Neural progenitor cell (in vitro differentiated cells): ENCODE measurements around the gene DPYD.

Source experiments
- CTCF ChIP-seq: fragments of 200-600 bp; sonication (generic); IDR thresholded peaks from 2 replicates; pipeline ENCODE4 v1.5.1; 2017; ENCODE audit warnings: antibody characterized with exemption, mild to moderate bottlenecking
- EZH2 ChIP-seq: fragments of 200-600 bp; sonication (generic); IDR thresholded peaks from 2 replicates; pipeline ENCODE4 v1.6.1; 2017; ENCODE audit warnings: antibody characterized with exemption, mild to moderate bottlenecking, moderate library complexity
- EZH2phosphoT487 ChIP-seq: fragments of 200-600 bp; sonication (generic); IDR thresholded peaks from 2 replicates; pipeline ENCODE4 v1.6.1; 2017; ENCODE audit warnings: antibody characterized with exemption

GRCh38 chr1:97074771-97075170 lies 846.1 kb downstream of the DPYD start:
- TF ChIP-seq CTCF, result no peak
- TF ChIP-seq EZH2, result no peak
- no peak for TF ChIP-seq EZH2phosphoT487
